Dendritic cell treated with granulocyte-macrophage colony-stimulating factor and Interleukin-4, amounts not matched to agents 40 ng/mL and 50 ng/mL, for 4 days (primary cell): ENCODE data around the gene HTRA3.

ENCODE experiments used
- H3K27ac Mint-ChIP-seq: one replicate; pipeline ENCODE4 v1.8.0; 2022; ENCODE audit warnings: mild to moderate bottlenecking, mixed read lengths
- H3K27me3 Mint-ChIP-seq: one replicate; pipeline ENCODE4 v1.8.0; 2022; ENCODE audit warnings: mild to moderate bottlenecking, mixed read lengths
- H3K36me3 Mint-ChIP-seq: one replicate; pipeline ENCODE4 v1.8.0; 2022; ENCODE audit warnings: low read depth, mixed read lengths
- H3K4me1 Mint-ChIP-seq: one replicate; pipeline ENCODE4 v1.8.0; 2022; ENCODE audit warnings: low read depth, mixed read lengths
- H3K4me3 Mint-ChIP-seq: one replicate; pipeline ENCODE4 v1.8.0; 2022; ENCODE audit warnings: mild to moderate bottlenecking, moderate library complexity, mixed read lengths
- H3K9me3 Mint-ChIP-seq: one replicate; pipeline ENCODE4 v1.8.0; 2022; ENCODE audit warnings: mixed read lengths
- intact Hi-C: fragments of 100-400 bp; cut with micrococcal nuclease; formaldehyde crosslinking; loops from one replicate; pipeline ENCODE4 v1.15.0; 2022

The HTRA3 gene

GRCh38 chr4:8303081-8303480 is 33.5 kb downstream of the HTRA3 start:
- Mint-ChIP-seq H3K27ac (no peak overlapping the region), H3K4me3 (no peak overlapping the region), H3K9me3 (no peaks in the 10 kb centered on the region), H3K36me3 (no peaks in the 10 kb centered on the region), H3K4me1 (peaks cover 11% of the 10 kb centered on the region), H3K27me3 (no peaks in the 10 kb centered on the region)
- intact Hi-C loops: no loop called here

- Mint-ChIP-seq H3K27ac (no peak overlapping the region), H3K9me3 (no peaks in the 10 kb centered on the region), H3K36me3 (no peaks in the 10 kb centered on the region), H3K27me3 (no peaks in the 10 kb centered on the region), H3K4me3 (no peak overlapping the region), H3K4me1 (peaks cover 11% of the 10 kb centered on the region)
- intact Hi-C loops: no loop called here
These were observed 34.1 kb downstream of the HTRA3 start for GRCh38 chr4:8303485-8304281.

- Mint-ChIP-seq H3K27ac (no peak overlapping the region), H3K9me3 (no peaks in the 10 kb centered on the region), H3K4me3 (no peak overlapping the region), H3K36me3 (no peaks in the 10 kb centered on the region), H3K4me1 (peaks cover 11% of the 10 kb centered on the region), H3K27me3 (no peaks in the 10 kb centered on the region)
- intact Hi-C loops: no loop called here
These were observed 35.5 kb downstream of the HTRA3 start for GRCh38 chr4:8304827-8305695.

GRCh38 chr4:8305851-8306471 is 36.4 kb downstream of the HTRA3 start:
- H3K4me3 Mint-ChIP-seq: no peak overlapping the region
- H3K27me3 Mint-ChIP-seq: no peaks in the 10 kb centered on the region
- no peaks in the 10 kb centered on the region for H3K9me3 Mint-ChIP-seq
- H3K36me3 Mint-ChIP-seq: no peaks in the 10 kb centered on the region
- no peak overlapping the region for H3K27ac Mint-ChIP-seq
- peaks cover 11% of the 10 kb centered on the region for H3K4me1 Mint-ChIP-seq
- intact Hi-C loops: no loop called here

GRCh38 chr4:8306511-8307021 is 37.0 kb downstream of the HTRA3 start:
- intact Hi-C loops: no loop called here
- H3K36me3 Mint-ChIP-seq: no peaks in the 10 kb centered on the region
- peaks cover 11% of the 10 kb centered on the region for H3K4me1 Mint-ChIP-seq
- no peaks in the 10 kb centered on the region for H3K9me3 Mint-ChIP-seq
- no peak overlapping the region for H3K4me3 Mint-ChIP-seq
- no peak overlapping the region for H3K27ac Mint-ChIP-seq
- H3K27me3 Mint-ChIP-seq: no peaks in the 10 kb centered on the region

- intact Hi-C loops: no loop called here
- no peaks in the 10 kb centered on the region for H3K27me3 Mint-ChIP-seq
These were observed 37.6 kb downstream of the HTRA3 start for GRCh38 chr4:8307121-8307520.

GRCh38 chr4:8307714-8308113 is 38.2 kb downstream of the HTRA3 start:
- H3K27ac Mint-ChIP-seq: no peak overlapping the region
- no peaks in the 10 kb centered on the region for H3K9me3 Mint-ChIP-seq
- H3K36me3 Mint-ChIP-seq: no peaks in the 10 kb centered on the region
- intact Hi-C loops: no loop called here
- H3K4me1 Mint-ChIP-seq: peaks cover 11% of the 10 kb centered on the region
- no peak overlapping the region for H3K4me3 Mint-ChIP-seq
- H3K27me3 Mint-ChIP-seq: no peaks in the 10 kb centered on the region

More at GRCh38 chr4:8307121-8307520, 37.6 kb downstream of the HTRA3 start:
- no peaks in the 10 kb centered on the region for H3K9me3 Mint-ChIP-seq
- no peaks in the 10 kb centered on the region for H3K36me3 Mint-ChIP-seq
- no peak overlapping the region for H3K27ac Mint-ChIP-seq
- peaks cover 11% of the 10 kb centered on the region for H3K4me1 Mint-ChIP-seq
- no peak overlapping the region for H3K4me3 Mint-ChIP-seq

GRCh38 chr4:8308144-8308543 is 38.6 kb downstream of the HTRA3 start:
- Mint-ChIP-seq H3K36me3 (no peaks in the 10 kb centered on the region), H3K9me3 (no peaks in the 10 kb centered on the region), H3K4me1 (peaks cover 8% of the 10 kb centered on the region), H3K27ac (no peak overlapping the region), H3K27me3 (no peaks in the 10 kb centered on the region), H3K4me3 (no peak overlapping the region)
- intact Hi-C loops: no loop called here

GRCh38 chr4:8308856-8309771 is 39.6 kb downstream of the HTRA3 start:
- Mint-ChIP-seq H3K36me3 (no peaks in the 10 kb centered on the region), H3K9me3 (no peaks in the 10 kb centered on the region), H3K4me1 (no peaks in the 10 kb centered on the region), H3K4me3 (no peak overlapping the region), H3K27ac (no peak overlapping the region), H3K27me3 (no peaks in the 10 kb centered on the region)
- intact Hi-C loops: no loop called here

- Mint-ChIP-seq H3K36me3 (no peaks in the 10 kb centered on the region), H3K9me3 (no peaks in the 10 kb centered on the region), H3K27ac (no peak overlapping the region), H3K27me3 (no peaks in the 10 kb centered on the region), H3K4me1 (peaks cover 6% of the 10 kb centered on the region), H3K4me3 (no peak overlapping the region)
- intact Hi-C loops: no loop called here
These were observed 40.8 kb downstream of the HTRA3 start for GRCh38 chr4:8310306-8310705.

GRCh38 chr4:8311101-8312068 is 41.8 kb downstream of the HTRA3 start:
- Mint-ChIP-seq H3K27me3 (no peaks in the 10 kb centered on the region), H3K9me3 (no peaks in the 10 kb centered on the region)

GRCh38 chr4:8312069-8312445 is 42.5 kb downstream of the HTRA3 start:
- H3K36me3 Mint-ChIP-seq: no peaks in the 10 kb centered on the region
- no peaks in the 10 kb centered on the region for H3K9me3 Mint-ChIP-seq
- no peaks in the 10 kb centered on the region for H3K27me3 Mint-ChIP-seq
- H3K4me3 Mint-ChIP-seq: no peak overlapping the region
- intact Hi-C loops: no loop called here
- H3K27ac Mint-ChIP-seq: no peak overlapping the region
- peaks cover 11% of the 10 kb centered on the region for H3K4me1 Mint-ChIP-seq

More at GRCh38 chr4:8311101-8312068, 41.8 kb downstream of the HTRA3 start:
- H3K36me3 Mint-ChIP-seq: no peaks in the 10 kb centered on the region
- no peak overlapping the region for H3K4me3 Mint-ChIP-seq
- intact Hi-C loops: no loop called here
- H3K4me1 Mint-ChIP-seq: peaks cover 11% of the 10 kb centered on the region
- no peak overlapping the region for H3K27ac Mint-ChIP-seq
